BLaER1 (cell line): ENCODE measurements around the gene NINJ1.
A peak's percentile ranks its signal among the peaks of the same experiment; 100 is the strongest.

ENCODE experiments used
- H3K27ac ChIP-seq: shearing (Covaris generic); formaldehyde crosslinking; 2 replicates; pipeline ENCODE4 v1.8.1; 2022
- H3K27me3 ChIP-seq: shearing (Covaris generic); formaldehyde crosslinking; 2 replicates; pipeline ENCODE4 v1.8.1; 2022
- H3K36me3 ChIP-seq: shearing (Covaris generic); formaldehyde crosslinking; 2 replicates; pipeline ENCODE4 v1.8.1; 2022
- H3K4me1 ChIP-seq: shearing (Covaris generic); formaldehyde crosslinking; 2 replicates; pipeline ENCODE4 v1.8.1; 2022
- H3K4me2 ChIP-seq: shearing (Covaris generic); formaldehyde crosslinking; 2 replicates; pipeline ENCODE4 v1.8.1; 2022
- H3K4me3 ChIP-seq: shearing (Covaris generic); formaldehyde crosslinking; 2 replicates; pipeline ENCODE4 v1.8.1; 2022
- H3K9ac ChIP-seq: shearing (Covaris generic); formaldehyde crosslinking; 2 replicates; pipeline ENCODE4 v1.8.1; 2022
- H3K9me3 ChIP-seq: shearing (Covaris generic); formaldehyde crosslinking; 2 replicates; pipeline ENCODE4 v1.8.1; 2022
- H4K20me1 ChIP-seq: shearing (Covaris generic); formaldehyde crosslinking; 2 replicates; pipeline ENCODE4 v1.8.1; 2022
- Cebpa-rat ChIP-seq: shearing (Covaris generic); IDR thresholded peaks from 2 replicates; pipeline ENCODE4 v1.8.1; 2022

The NINJ1 gene

DNA sequence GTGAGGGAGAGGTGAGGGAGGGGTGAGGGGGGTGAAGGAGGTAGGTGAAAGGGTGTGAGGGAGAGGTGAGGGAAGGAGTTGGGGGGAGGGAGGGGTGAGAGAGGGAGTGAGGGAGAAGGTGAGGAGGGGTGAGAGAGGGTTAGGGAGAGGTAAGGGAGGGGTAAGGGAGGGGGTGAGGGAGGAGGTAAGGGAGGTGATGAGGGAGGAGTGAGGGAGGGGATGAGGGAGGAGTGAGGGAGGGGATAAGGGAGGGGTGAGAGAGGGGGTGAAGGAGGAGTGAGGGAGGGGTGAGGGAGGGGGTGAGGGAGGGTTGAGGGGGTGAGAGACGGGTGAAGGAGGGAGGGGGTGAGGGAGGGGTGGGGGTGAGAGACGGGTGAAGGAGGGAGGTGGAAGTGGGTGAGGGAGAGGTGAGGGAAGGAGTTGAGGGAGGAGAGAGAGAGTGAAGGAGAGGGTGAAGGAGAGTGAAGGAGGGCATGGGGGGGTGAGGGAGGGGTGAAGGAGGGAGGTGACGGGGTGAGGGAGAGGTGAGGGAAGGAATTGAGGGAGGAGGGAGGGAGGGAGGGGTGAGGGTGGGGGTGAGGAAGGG is 18.5 kb downstream of the NINJ1 start:
- H4K20me1 ChIP-seq = peaks cover 14% of the 10 kb centered on the region; the same call in 1 of the 2 replicates
- H3K9me3 ChIP-seq = no peaks in the 10 kb centered on the region
- H3K4me2 ChIP-seq = no peak overlapping the region
- peaks cover 75% of the 10 kb centered on the region for H3K4me1 ChIP-seq
- H3K27ac ChIP-seq = no peak overlapping the region
- no peaks in the 10 kb centered on the region for H3K27me3 ChIP-seq
- H3K36me3 ChIP-seq = peaks cover 21% of the 10 kb centered on the region
- no peak overlapping the region for H3K4me3 ChIP-seq
- no peak for TF ChIP-seq Cebpa-rat
- no peak overlapping the region for H3K9ac ChIP-seq

DNA sequence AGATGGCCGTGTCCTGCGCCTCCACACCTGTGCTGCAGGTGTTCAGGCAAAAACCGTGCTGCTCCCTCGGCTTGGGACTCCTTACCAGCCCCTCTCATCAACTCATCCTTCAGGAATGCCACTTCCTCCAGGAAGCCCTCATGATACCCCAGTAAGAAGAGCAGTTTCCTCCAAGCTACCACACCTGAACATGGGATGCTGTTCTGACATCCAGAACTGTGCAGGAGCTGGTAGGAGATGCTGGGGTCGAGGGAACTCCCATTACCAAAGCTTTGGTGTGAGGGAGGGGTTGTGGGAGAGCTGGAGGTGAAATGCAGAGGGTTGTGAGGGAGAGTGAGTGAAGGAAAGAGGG is 19.1 kb downstream of the NINJ1 start:
- Histone ChIP-seq H3K36me3 (peaks cover 21% of the 10 kb centered on the region), H3K27me3 (no peaks in the 10 kb centered on the region), H3K4me2 (peak overlapping the region; percentile 92), H3K9me3 (no peaks in the 10 kb centered on the region), H3K27ac (peak overlapping the region; percentile 79), H3K4me3 (no peak overlapping the region), H4K20me1 (peaks cover 20% of the 10 kb centered on the region), H3K4me1 (peaks cover 75% of the 10 kb centered on the region), H3K9ac (no peak overlapping the region)
- no peak for TF ChIP-seq Cebpa-rat

DNA sequence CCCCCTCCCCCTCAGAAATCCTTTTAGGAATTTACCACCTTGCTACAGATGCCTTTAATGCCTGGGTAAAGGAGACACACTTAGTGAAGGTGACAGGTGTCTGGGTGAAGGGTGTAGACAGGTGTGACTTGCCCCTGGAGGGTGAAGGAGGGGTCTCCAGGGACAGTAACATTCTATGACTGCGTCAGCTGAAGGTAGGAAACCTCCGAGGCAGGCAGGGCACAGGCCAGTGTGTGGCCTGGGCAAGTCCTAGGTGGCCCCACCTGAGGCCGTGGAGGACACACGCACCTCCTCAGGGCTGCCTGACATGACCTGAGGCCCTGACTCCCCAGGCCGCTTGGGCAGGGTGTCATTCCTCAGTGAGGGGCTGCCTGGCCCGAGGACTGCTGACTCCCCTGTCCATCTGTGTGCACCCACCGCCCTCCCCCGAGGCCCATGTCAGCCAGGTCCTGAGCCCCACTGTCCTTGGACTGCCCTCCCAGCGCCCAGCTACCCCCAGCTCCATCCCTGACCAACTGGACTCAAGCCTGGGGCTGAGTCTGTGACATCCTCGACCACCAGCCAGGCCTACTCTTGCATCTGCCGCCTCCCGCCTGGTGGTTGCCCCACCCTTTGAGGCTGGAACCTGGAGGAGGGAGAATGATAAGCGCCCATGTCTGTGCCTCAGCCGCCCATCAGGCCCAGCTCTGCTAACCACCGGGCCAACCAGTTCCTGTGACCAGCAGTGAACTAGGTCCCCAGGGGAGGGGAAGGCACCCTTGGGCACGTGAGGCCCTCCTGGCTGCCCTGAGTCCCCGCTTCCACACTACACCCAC is 19.7 kb downstream of the NINJ1 start:
- H3K27ac ChIP-seq = peak overlapping the region; percentile 79
- no peak overlapping the region for H3K4me3 ChIP-seq
- H3K9me3 ChIP-seq = no peaks in the 10 kb centered on the region
- H4K20me1 ChIP-seq = peaks cover 17% of the 10 kb centered on the region
- peak overlapping the region; percentile 54; the same call in 1 of the 2 replicates for H3K9ac ChIP-seq
- no peaks in the 10 kb centered on the region for H3K27me3 ChIP-seq
- peak overlapping the region; percentile 92 for H3K4me2 ChIP-seq
- no peak for TF ChIP-seq Cebpa-rat
- H3K36me3 ChIP-seq = peaks cover 21% of the 10 kb centered on the region
- H3K4me1 ChIP-seq = peaks cover 75% of the 10 kb centered on the region

DNA sequence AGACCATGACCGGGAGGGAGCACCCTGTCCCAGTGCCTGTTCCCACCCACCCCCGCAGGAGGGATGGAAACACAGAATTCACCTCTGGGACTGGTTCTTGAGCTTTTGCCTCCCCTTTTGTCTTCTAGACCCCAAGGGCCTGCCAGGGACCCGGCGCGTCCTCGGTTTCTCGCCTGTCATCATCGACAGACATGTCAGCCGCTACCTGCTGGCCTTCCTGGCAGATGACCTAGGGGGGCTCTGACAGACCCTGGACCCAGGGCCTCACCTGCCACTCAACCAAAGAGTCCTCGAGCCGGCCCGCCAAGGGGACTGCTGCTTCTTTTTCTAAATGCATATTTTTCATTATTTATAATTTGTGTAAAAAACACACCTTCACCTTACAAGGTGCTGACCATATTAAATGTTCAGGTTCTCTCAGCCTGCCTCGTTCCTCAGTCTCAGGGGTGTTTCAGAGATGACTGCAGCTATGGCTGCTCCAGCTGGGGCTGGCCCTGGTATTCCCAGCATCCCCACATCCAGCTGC is 21.1 kb downstream of the NINJ1 start:
- no peak for TF ChIP-seq Cebpa-rat
- H4K20me1 ChIP-seq = peaks cover 23% of the 10 kb centered on the region
- H3K4me2 ChIP-seq = peak overlapping the region; percentile 92
- peaks cover 22% of the 10 kb centered on the region for H3K36me3 ChIP-seq
- no peak overlapping the region for H3K4me3 ChIP-seq
- peaks cover 83% of the 10 kb centered on the region for H3K4me1 ChIP-seq
- H3K27me3 ChIP-seq = no peaks in the 10 kb centered on the region
- peak overlapping the region; percentile 70 for H3K9ac ChIP-seq
- peak overlapping the region; percentile 79 for H3K27ac ChIP-seq
- no peaks in the 10 kb centered on the region for H3K9me3 ChIP-seq

DNA sequence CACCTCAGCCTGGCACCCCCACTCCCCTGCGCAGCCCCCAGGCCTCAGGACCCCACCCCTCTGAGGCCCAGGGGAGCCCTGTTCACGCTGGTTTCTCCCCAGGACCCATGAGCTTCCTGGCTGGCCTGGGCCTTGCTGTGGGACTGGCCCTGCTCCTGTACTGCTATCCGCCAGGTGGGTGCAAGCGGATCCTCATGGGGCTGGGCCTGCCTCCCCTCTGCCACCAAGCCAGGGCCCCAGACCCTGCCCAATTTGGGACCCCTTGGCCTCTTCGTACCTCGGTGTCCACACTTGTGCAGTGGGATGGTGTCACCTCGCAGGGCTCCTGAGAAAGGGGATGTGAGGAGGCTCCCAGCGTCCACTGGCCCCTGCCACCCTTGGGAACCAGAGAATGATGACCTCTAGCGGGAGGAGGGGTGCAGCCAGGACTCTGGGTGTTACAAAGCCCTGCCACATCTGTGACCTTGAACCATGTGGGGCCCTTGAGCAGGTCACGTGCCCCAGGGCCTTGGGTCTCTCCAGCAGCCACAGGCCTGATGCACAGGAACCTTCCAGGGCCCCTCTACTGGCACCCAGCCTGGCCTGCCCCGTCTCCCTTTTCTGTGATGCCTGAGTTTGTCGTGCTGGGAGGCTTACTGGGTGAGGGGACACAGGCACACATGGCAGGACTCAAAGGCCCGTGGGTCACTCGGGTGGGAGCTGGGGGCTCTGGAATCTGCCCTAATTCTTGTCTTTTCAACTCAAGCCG is 21.8 kb downstream of the NINJ1 start:
- Histone ChIP-seq H3K9ac (peak overlapping the region; percentile 70), H3K27me3 (no peaks in the 10 kb centered on the region), H3K4me3 (0 out of 2 replicates have a peak overlapping the region, but pooled peaks have one; percentile 39), H4K20me1 (peaks cover 30% of the 10 kb centered on the region), H3K27ac (peak overlapping the region; percentile 79), H3K9me3 (no peaks in the 10 kb centered on the region), H3K36me3 (peaks cover 22% of the 10 kb centered on the region), H3K4me1 (peaks cover 89% of the 10 kb centered on the region), H3K4me2 (peak overlapping the region; percentile 92)
- no peak for TF ChIP-seq Cebpa-rat

DNA sequence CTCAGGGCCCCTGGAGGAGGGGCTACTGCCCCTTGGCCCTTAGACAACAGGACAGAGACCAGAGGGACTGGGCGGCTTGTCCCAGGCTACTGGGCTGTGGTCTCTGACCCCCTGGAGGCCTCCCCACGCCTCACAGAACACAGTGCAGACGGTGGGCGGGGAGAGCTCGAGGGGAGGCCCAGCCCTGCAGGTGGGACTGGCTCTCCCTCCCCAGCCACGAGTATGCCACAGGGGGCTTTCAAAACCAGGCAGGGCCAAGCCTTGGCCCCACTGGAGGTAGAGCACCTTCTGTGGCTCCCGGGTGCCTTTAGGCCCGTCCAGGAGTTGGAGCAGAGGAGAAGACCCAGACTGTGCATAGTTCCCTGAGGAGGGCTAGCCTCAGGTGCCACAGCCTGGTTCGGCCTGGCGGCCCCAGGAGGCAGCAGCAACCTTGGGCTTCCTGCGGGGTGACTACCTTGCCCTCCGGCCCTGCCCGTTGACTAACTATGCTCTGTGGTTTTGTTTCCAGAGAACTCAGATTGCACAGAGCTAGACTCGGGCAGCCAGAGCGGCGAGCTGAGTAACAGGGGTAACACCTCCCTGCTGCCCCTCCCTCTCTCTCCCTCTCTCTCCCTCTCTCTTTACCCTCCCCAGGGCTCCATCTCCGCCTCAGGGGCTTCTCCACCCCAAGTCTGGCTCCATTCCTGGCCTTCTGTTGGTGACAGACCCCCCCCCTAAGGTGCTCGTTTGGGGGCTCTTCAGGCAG is 22.5 kb downstream of the NINJ1 start:
- H3K9ac ChIP-seq = peak overlapping the region; percentile 70

DNA sequence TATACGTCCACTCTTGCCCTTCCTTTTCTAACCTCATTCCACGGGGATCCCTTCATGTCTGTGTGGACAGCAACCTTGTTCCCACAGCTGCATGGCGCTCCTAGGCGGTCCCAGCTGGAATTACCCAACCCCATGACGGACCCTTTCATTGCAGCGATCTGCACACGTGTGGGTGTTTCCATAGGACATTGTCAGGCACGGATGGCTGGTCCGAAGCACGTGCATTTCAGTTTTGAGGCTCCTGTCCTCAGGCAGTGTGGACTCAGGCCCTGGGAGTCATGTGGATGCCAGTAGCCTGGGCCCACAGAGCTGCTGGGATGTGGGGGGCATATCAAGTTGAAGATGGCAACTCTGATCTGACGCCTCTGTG is 23.1 kb downstream of the NINJ1 start:
- H3K36me3 ChIP-seq = peaks cover 22% of the 10 kb centered on the region

More for the DNA sequence above, 22.5 kb downstream of the NINJ1 start:
- no peak for TF ChIP-seq Cebpa-rat
- no peaks in the 10 kb centered on the region for H3K9me3 ChIP-seq
- peaks cover 37% of the 10 kb centered on the region for H4K20me1 ChIP-seq
- H3K27ac ChIP-seq = peak overlapping the region; percentile 79
- no peaks in the 10 kb centered on the region for H3K27me3 ChIP-seq
- H3K4me2 ChIP-seq = peak overlapping the region; percentile 92
- 0 out of 2 replicates have a peak overlapping the region, but pooled peaks have one; percentile 39 for H3K4me3 ChIP-seq
- H3K36me3 ChIP-seq = peaks cover 22% of the 10 kb centered on the region
- peaks cover 93% of the 10 kb centered on the region for H3K4me1 ChIP-seq

DNA sequence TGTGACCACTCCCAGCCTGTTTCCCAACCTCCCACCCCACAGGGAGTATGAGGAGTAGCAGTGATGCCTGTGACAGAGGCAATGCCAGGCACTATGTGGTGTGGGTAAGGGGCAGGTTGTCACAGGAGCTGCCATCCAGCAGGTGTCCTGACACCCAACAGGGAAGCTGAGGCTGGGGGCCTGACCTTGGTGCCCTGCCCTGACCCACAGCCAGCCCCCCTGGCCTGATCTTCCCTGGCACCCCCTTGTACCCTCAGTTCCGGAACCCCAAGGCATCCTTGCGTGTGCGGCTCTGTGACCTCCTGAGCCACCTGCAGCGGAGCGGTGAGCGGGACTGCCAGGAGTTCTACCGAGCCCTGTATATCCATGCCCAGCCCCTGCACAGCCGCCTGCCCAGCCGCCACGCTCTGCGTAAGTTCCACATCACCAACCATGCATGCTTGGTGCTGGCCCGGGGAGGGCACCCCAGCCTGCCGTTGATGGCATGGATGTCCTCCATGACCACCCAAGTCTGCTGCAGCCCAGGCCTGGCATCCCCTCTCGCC is 23.7 kb downstream of the NINJ1 start:
- H3K36me3 ChIP-seq = peaks cover 22% of the 10 kb centered on the region
- no peaks in the 10 kb centered on the region for H3K27me3 ChIP-seq
- TF ChIP-seq Cebpa-rat = no peak
- H3K4me3 ChIP-seq = no peak overlapping the region
- H3K27ac ChIP-seq = peak overlapping the region; percentile 79
- peak overlapping the region; percentile 70; the same call in 1 of the 2 replicates for H3K9ac ChIP-seq
- peaks cover 92% of the 10 kb centered on the region for H3K4me1 ChIP-seq
- no peaks in the 10 kb centered on the region for H3K9me3 ChIP-seq
- peak overlapping the region; percentile 92 for H3K4me2 ChIP-seq
- H4K20me1 ChIP-seq = peaks cover 37% of the 10 kb centered on the region

More for the DNA sequence above, 23.1 kb downstream of the NINJ1 start:
- Histone ChIP-seq H3K4me2 (peak overlapping the region; percentile 92), H3K9me3 (no peaks in the 10 kb centered on the region), H3K4me3 (0 out of 2 replicates have a peak overlapping the region, but pooled peaks have one; percentile 39), H3K4me1 (peaks cover 92% of the 10 kb centered on the region), H3K27me3 (no peaks in the 10 kb centered on the region), H4K20me1 (peaks cover 37% of the 10 kb centered on the region), H3K9ac (peak overlapping the region; percentile 70), H3K27ac (peak overlapping the region; percentile 79)
- TF ChIP-seq Cebpa-rat = no peak
